Measurements from ENCODE around the gene GP2.

The GP2 gene

DNA sequence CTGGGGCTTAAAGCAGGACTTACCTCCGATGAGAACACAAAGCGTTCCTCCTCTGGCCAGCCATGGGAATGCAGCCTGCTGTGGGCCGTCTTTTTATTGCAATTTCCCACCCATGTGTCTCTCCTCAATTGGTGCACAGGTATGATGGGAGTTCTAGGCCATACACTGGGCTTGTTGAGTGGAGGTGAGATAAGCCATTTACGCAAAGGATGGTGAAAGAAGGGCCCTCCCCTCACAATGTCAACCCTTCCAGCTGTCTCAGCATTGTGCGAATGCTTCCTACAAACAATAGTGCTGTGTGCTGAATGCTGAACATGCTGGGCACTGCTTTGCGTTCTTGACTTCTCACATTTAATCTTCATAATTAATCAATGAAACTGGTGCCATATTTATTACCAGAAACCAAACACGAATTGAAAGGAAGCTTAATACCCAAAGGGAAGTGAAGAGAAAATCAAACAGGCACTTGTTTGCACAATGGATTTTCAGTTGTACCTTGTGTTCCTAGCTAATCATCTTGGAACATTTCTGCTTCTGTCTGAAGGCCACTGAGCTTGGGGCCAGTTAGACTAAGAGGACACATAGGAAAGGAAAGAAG lies at the start of gene GP2:
Gene GP2 (minus strand): TSS at position 70 of the 598 bp plus-strand sequence. CDS start 1,082 bp downstream, outside the sequence.
- no peak for DNase-seq

DNA sequence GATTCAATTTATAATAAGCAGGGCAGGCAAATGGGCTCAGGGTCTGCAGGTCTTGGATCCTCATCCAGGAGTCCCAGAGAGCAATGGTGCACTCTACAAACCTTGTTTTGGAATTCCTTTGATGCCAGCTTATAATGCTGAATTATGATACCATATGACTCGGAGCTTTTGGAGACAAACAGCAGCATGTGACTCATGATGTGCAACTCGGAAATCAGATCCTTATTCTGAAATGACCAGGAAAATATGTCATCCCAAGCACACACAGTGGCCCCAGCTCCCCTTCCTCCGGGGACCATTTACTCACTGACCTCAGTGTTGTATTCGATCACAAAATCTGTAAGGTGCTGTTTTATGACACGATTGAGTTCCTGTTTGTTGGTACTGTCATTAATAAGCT lies 45.4 kb upstream of the GP2 start:
- DNase-seq, result no peak

DNA sequence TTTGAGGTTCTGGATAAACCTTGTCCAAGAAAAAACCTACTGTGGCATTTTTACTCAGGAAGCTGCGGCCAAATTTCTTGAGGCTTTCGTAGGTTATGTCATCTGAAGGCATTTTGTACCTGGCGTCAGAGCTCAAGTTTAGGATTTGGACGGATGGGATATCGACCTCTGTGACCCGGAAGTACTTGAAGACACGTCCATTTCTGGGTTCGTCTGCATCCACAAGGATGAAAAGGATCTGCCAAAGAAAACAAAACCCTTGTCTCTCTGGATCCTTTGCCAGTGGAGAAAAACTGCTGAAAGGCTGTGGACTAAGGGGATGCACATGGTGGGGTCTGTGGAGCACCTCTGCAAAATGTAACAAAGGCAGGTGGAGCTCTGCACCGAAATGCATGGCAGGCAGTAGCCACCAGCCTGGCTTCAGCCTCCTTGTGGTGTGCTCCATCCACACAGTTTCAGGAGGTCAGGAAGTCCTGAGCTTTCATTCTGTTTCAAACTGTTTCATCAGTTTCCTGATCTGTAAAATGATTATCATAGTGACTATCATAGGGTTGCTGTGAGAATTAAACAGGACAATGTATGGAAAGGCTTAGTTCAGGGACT lies 42.2 kb upstream of the GP2 start:
- no peak for DNase-seq

DNA sequence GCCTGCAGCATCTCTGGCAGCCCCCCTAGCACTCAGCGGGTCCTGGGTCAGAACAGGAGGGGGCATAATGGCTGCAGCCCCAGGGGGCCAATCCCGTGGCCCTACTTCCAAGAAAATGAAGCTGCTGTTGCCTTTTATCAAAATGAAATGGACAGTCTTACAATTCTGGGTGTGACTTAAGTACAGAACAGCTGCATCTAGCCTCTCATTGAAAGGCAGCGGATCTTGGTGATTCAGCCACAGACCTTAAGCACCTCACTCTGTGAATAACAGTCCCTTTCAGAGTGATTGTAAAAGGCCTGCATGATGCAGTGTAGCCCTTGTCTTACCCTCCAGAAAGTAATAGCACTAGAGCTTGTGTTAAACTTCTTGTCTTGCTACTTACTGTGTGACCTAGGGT lies 36.7 kb upstream of the GP2 start:
- no peak for DNase-seq

DNA sequence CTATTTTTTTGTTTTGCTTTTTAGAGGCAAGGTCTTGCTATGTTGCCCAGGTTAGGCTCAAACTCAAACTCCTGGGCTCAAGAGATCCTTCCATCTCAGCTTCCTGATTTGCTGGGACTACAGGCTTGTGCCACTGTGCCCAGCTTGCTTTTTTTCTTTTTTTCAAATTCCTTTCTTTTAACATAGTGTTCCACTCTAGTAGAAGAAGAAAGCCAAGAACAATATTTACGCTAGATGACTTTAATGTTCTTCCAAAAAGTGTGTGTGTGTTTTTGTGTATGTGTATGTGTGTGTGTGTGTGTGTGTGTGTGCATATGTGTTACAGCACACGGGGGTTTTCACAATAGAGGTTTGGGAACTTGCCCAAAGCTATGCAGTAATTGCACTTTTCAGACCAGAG lies 35.9 kb upstream of the GP2 start:
- DNase-seq, result no peak

DNA sequence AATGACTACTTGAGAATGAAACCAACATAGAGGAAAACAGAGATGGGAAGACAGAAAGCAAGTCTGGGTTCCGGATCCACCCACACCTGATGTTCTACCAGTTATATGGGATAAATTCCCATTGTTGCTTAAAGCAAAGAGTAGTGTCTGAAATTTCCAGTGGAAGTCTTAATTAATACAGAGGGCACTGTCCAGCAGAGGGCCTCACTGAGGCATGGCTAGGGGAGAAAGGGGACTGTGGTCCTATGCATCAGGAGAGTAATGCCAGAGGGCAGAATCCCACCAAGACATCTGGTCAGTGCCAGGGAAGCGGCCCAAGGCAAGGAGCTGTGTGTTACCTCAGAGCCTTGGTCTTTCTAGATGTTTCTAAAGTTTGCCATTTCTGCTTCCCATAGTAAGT lies 32.7 kb upstream of the GP2 start:
- DNase-seq, result no peak

DNA sequence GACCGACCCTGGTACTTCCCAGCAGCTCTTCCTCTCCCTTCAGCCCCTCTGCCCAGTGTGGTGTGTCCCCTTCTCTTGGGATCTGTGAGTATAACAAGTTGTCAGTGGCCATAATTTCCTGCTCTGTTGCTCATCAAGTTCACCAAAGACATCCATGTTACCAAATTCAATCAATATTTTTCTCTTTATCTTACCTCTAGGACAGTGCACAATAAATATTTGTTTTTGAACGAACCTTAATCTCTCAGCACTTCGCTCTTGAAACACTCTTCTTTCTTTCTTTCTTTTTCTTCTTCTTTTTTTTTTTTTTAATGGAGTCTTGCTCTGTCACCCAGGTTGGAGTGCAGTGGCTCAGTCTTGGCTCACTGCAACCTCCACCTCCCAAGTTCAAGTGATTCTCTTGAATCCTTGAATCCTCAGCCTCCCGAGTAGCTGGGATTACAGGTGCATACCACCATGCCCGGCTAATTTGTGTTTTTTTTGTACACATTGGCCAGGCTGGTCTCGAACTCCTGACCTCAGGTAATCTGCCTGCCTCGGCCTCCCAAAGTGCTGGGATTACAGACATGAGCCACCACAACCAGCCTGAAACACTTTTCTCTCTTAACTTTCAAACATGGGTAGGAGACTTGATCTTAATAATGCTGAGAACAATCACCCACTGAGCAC lies 27.9 kb upstream of the GP2 start:
- no peak for DNase-seq

DNA sequence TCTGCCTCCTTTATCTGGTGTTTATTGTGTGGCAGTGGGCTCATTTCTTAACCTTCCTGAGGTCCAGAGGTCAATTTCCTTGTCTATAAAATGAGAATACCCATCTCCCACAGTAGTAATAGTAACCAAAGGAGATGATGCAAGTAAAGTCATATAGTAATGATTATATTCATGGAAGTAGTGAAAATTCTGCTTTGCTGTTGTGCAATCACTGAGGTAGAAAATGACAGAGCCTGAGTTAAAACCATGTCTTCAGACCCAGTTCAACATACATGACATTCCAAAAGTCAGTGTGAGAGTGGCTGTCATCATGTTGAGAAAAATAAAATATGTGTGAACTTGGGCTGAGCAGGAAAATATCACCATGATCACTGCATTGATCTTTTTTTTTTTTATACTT lies 26.1 kb upstream of the GP2 start:
- DNase-seq, result no peak

DNA sequence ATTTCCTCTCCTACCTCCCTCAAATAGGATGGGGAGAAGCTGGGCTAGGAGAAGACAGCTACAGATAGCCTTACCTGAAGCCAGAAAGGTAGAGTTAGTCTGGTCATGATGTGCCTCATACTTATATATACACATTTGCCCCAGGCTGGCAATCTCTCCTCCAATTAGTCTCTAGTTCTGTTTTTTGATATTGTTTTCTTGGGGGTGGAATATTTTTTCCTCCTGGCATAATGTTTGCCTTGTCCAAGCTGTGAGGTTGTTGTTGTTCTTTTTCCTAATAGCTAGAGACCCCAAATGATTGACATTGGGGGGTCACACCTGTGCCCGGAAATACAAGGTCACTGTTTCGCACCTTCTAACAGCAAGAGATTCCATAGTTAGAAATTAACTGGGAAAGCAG lies 25.3 kb upstream of the GP2 start, which contains the start of gene UMOD:
Gene UMOD (minus strand): TSS at position 101 of the 400 bp plus-strand sequence. CDS start 1,978 bp downstream, outside the sequence.
- DNase-seq, result no peak

DNA sequence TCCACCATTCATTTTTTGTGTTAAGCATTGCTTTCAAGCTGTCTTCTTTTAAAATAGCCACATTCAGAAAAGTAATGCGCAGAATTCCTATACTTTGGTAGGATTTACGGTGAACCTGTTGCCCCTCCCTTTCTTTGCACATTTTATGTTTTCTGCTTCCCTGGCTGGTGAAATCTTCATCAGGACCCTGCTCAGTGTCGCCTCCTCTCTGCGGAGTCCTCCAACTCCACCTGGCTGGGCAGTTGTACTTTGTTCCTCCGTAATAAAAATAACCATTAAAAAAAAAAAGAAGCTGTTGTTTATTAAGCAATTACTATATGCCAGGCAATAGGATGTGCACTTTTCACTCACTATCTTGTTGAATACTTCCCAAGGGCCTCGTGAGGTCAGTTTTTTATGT lies 22.3 kb upstream of the GP2 start:
- no peak for DNase-seq

DNA sequence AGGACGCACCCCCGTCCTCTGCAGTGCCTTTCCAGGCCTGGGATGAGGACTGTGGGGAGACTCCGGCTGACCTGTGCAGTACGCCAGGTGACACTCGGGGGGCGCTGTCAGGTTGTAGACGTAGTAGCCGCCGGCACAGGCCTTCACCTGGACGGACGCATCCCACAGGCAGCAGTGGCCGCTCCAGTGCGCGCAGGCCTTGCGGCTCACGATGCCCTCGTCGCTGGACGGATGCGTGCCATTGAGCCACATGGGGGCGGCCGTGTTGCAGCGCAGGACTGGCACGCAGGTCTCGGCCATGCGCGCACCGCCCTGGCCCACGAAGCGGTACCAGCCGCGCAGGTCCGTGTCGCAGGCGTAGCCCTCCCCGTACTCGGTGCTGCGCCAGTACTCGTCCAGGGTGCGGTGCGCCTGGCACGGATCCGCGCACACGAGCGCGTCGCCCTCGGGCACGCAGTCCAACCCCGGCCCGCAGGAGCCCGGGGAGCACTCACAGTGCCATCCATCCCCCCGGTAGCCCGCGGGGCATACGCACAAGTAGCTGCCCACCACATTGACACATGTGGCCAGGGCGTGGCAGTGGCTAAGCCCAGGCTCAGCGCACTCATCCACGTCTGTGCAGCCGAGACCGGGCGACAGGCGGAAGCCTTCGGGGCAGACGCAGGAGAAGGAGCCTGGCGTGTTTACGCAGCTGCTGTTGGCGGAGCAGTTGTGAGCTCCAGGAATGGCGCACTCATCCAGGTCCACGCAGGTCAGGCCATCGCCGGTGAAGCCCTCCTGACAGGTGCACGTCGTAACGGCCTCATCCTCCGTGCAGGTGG lies 21.3 kb upstream of the GP2 start:
- DNase-seq, result peak; percentile 2

DNA sequence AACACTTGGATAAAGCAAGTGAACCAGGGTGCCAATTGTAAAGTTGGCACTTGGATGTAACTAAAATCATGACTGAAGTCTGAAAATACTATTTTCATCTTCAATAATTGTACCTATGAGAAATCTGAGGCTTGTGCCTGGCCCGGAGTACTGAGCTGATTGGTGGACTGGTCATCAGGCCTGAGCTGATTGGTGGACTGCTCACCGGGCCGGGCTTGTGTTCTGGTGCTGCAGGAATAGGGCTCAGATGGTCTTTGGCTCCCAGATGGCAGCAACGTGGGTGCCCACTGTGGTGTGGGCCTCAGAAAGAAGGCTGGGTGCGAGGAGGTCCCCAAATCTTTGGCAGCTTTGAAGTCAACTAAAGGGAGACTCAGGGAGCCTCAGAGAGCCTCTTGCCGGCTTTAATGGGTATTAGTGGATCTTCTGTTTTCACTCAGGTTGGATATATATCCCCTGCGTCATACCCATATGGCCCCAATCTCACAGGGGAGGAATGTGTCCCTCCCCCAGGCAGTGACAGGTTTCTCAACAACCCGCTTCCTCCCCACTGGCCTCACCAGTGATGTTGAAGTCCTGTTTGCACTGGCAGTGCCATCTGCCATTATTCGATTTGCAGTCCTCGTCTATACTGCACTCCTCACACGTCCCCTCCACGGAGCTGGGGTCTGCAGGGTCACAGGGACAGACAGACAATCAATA lies 20.5 kb upstream of the GP2 start:
- DNase-seq, result no peak

DNA sequence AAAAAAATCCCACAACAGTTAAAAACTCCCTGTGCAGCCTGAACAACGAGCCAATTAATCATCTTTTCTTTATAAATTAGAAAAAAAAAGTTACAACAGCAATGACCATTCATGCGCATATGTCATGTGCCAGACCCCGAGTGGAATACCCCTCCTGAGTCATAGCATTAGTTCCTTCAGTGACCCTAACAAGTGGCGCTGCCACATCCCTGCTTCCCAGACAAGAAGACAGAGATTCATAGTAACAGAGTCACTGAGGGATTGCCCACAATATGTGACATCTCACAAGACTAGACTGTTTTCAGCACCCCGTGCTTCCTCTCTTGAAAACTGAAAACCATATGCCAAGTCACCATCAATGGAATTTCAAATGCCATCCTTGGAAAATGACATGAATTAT lies 17.3 kb upstream of the GP2 start:
- DNase-seq, result no peak

DNA sequence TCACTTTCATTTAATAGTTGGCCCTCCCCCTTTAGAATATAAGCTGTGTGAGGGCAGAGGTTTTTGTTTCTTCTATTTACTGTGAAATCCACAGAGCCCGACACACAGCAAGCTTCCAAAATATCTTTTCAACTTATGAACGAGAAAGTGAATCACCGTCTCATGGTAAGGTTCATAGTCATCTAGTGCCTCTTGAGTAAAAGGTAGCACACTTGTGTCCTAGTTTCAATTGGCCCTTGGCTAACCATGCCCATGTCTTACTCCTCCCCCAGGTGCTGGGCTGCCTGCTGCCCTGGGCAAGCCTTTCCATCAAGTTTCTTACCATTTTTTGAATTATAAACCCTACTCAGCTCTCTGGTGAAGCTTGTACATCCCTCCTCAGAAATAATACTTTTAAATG lies 12.4 kb upstream of the GP2 start:
- no peak for DNase-seq

DNA sequence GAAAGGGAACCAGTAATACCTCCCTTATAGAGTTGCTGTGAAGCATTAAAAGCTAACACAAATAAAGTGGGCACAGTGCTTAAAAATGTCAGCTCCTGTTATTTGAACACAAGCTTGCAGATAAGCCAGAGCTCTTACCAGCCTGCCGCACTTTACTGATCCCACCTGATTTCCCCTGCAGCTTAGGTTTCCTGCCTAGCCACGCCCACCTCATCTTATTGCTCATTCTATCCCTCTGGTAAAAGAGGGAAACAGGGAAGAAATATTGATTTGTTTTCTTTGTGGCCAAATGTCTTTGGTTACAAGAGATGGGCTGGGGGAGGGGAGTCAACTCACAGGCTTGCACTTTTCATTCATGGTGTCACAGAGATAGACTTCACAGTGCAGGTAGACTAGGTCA lies 9.6 kb upstream of the GP2 start:
- no peak for DNase-seq

DNA sequence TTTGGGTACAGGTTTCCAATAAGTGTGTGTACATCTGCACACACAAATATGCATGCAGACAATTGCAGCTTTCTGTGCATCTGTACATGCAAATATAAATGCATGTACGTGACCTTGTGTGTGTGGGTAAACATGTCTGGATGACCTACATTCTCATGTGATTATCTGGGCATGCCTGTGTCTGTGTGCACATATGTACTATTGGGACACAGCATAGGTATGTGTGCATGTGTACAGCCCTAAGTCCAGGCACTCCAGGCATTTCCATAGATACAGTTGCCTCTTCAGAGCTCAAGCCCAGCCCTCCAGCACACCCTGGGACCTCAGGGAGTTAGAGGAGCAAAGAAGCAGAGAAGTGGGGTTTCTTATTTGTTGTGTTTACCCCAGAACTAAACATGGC lies 7.1 kb upstream of the GP2 start:
- no peak for DNase-seq

DNA sequence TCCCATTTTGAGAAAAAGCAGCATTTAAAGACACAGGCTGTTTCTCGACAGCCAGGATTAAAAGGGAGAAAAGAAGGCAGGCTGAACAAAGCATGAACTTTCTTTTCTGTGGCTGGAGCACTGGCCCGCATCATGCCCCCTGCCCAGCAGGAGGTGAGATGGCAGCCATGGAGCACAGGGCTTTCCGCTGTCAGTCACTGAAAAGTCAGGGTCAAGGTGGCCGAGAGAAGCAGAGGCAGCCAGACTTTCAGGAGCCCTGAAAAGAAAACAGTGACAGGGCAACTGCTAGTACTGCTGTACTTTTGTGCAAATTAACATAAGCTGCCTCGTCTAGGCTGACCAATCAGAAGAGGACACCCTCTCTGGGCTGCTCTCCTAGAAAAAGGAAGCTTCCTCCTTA lies 5.8 kb upstream of the GP2 start:
- no peak for DNase-seq

DNA sequence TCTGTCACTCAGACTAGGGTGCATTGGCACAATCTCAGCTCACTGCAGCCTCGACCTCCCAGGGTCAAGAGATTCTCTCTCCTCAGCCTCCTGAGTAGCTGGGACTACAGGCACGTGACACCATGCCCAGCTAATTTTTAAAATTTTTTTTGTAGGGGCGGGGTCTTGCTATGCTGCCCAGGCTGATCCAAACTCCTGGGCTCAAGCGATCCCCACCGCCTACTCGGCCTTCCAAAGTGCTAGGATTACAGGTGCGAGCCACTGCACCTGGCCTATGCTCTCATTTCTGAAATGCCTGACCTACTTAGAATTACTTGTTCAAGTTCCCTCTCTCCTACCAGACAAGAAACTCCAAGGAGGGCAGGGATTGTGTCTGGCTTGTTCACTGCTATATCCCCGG lies 5.1 kb upstream of the GP2 start:
- no peak for DNase-seq

DNA sequence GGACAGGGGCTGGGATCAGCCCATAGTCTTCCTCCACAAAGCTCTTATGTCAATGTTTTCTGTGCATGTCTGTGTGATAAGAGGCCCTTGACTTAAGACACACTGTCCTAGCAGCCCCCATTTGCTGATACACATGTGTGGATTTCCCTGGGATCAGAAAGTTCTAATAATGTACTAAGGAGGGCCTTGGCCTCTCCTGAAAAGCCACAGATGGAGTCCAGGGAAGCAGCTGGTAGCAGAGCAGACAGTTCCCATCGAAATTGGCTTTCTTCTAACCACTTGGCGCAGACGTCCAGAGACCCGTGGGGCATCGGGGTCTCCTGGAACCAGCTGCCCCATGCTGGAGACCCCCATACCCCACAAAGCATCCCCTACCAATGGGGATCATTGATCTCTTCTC lies 4.3 kb upstream of the GP2 start:
- DNase-seq, result no peak

DNA sequence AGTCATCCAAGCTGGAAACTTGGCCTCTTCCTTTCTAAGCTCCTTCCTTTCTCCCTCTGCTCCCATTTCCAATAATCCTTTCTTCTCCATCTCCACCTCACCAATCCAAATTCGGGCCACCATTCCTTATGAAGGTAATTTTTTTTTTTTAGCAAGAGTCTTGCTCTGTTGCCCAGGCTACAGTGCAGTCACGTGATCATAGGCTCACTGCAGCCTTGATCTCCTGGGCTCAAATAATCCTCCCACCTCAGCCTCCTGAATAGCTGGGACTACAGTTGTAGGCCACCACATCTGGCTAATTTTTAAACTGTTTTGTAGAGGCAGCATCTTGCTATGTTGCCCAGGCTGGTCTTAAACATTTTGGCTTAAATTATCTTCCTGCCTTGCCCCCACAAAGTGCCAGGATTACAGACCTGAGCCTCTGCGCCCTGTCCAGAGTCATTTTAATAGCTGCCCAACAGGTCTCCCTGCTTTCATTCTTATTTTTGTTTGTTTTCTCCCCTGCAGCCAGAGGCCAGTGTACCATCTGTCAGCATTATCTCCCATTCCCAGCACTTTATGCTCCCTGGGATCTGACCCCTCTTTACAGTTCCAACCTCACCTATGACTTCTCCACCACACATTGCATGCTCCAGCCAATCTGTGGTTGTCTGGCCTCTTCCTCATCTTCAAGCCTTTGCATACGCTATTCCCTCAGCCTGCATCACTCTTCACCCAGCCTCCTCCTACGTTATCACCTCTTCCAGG lies 2.3 kb upstream of the GP2 start:
- no peak for DNase-seq

DNA sequence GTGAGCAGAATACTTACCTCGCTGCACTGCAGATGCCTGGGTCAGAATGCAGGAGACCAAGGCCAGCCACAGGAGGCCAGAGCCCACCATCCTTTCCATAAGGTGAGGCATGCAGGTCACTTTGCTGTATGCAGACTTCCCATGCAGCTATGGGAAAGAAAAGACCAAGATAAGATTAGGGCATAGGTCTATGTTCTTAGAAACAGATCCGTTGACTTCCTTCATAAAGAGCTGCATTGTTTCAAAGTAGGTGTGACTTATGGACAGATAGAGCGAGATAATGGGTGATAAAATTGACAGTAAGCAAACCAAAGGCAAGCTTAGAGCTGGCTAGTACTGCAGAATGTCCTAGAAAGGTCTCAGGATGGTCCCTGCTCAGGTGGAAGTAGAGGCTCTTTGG lies 992 bp downstream of the GP2 start:
- DNase-seq, result no peak

DNA sequence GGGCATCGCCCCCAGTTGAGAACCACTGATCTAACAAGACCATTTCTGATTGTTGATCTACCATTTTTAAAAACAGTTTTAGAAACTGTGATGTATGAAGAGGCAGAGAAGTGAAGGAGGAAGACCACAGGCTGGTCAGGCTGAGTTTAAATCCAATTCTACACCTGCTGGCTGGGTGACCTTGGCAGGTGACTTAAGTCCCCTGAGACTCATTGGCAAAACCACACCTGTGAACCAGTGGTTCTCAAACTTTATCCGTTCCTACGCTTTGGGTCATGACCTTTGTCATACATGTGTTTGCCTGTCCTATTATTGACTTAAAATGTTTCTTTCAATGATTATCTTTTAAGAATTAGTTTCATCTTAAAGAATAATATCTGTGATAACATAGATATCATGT lies 2.3 kb downstream of the GP2 start:
- DNase-seq, result no peak
